Stimulated activated CD8-positive, alpha-beta memory T cell treated with anti-CD3 and anti-CD28 coated beads, Interleukin-2, amount 100 ng/mL, for 1 hour (primary cell): ENCODE data around the gene BLID.

ENCODE experiments used
- DNase-seq, 2 donors: peaks; one replicate each; pipeline ENCODE4 v3.0.0-alpha.2; 2020; ENCODE audit warnings: low read depth in 2 of 2

Gene BLID

GRCh38 chr11:122081073-122081472 lies 34.9 kb downstream of the BLID start:
- DNase-seq, result no peak

GRCh38 chr11:122077459-122077858 lies 38.6 kb downstream of the BLID start:
- DNase-seq, result no peak

- DNase-seq, result no peak
These were observed 39.4 kb downstream of the BLID start for GRCh38 chr11:122076512-122077120.

- DNase-seq, result no peak
These were observed 41.0 kb downstream of the BLID start for GRCh38 chr11:122075016-122075415.

GRCh38 chr11:122074022-122074421 lies 42.0 kb downstream of the BLID start:
- no peak for DNase-seq

- DNase-seq, result no peak
These were observed 44.3 kb downstream of the BLID start for GRCh38 chr11:122071709-122072202.

GRCh38 chr11:122069707-122070360 lies 46.2 kb downstream of the BLID start:
- DNase-seq, result no peak

GRCh38 chr11:122068837-122069236 lies 47.2 kb downstream of the BLID start:
- DNase-seq, result no peak

GRCh38 chr11:122068141-122068540 lies 47.9 kb downstream of the BLID start:
- no peak for DNase-seq
